HCT116 (cell line): ENCODE measurements around the gene DEGS1.

Experiments used
- ATF3 ChIP-seq: IDR thresholded peaks from 2 replicates; pipeline ENCODE4 v1.6.1; 2012
- CEBPB ChIP-seq: IDR thresholded peaks from 2 replicates; pipeline ENCODE4 v1.6.1; 2012; ENCODE audit warnings: low read depth
- CTCF ChIP-seq, 3 experiments: fragments of 200-600 bp in 1 of 3; sonication (generic) in 1 of 3; IDR thresholded peaks in 2 of 3; conservative IDR thresholded peaks in 1 of 3; 2 replicates each; pipeline ENCODE4 v1.5.1; 2012 to 2017; ENCODE audit warnings: low read depth in 2 of 3, low read length in 2 of 3, antibody characterized with exemption in 1 of 3, borderline replicate concordance in 1 of 3, control low read depth in 1 of 3, mild to moderate bottlenecking in 1 of 3, mixed read lengths in 1 of 3, mixed run types in 1 of 3, moderate library complexity in 1 of 3; ENCODE audit not compliant: insufficient read depth in 1 of 3
- ELF1 ChIP-seq: IDR thresholded peaks from 2 replicates; pipeline ENCODE4 v1.6.1; 2012; ENCODE audit warnings: low read depth, borderline replicate concordance
- EZH2 ChIP-seq: fragments of 200-600 bp; sonication (generic); IDR thresholded peaks from 2 replicates; pipeline ENCODE4 v1.6.1; 2017; ENCODE audit warnings: antibody characterized with exemption, mixed run types
- JUND ChIP-seq: IDR thresholded peaks from 2 replicates; pipeline ENCODE4 v1.6.1; 2012
- MAX ChIP-seq: IDR thresholded peaks from 2 replicates; pipeline ENCODE4 v1.6.1; 2012
- POLR2A ChIP-seq: IDR thresholded peaks from 2 replicates; pipeline ENCODE4 v1.7.0; 2011; ENCODE audit warnings: borderline replicate concordance; ENCODE audit not compliant: insufficient read depth, insufficient read length; ENCODE audit errors: extremely low read depth
- POLR2AphosphoS5 ChIP-seq: IDR thresholded peaks from 2 replicates; pipeline ENCODE4 v1.6.1; 2011; ENCODE audit warnings: mild to moderate bottlenecking, low read depth, low read length, moderate library complexity
- REST ChIP-seq: IDR thresholded peaks from 2 replicates; pipeline ENCODE4 v1.6.1; 2012; ENCODE audit warnings: low read depth
- SP1 ChIP-seq: IDR thresholded peaks from 2 replicates; pipeline ENCODE4 v1.6.1; 2012; ENCODE audit warnings: low read depth
- YY1 ChIP-seq: IDR thresholded peaks from 2 replicates; pipeline ENCODE4 v1.6.1; 2011; ENCODE audit warnings: low read length, low read depth, moderate library complexity, mild to moderate bottlenecking; ENCODE audit not compliant: insufficient replicate concordance; ENCODE audit errors: extremely low read depth
- ZBTB33 ChIP-seq: IDR thresholded peaks from 2 replicates; pipeline ENCODE4 v1.6.1; 2011; ENCODE audit warnings: mild to moderate bottlenecking, low read length, moderate library complexity; ENCODE audit not compliant: insufficient replicate concordance; ENCODE audit errors: extremely low read depth
- ZNF274 ChIP-seq: fragments of 200-500 bp; sonication (Bioruptor generic); IDR thresholded peaks from 2 replicates; pipeline ENCODE4 v1.6.1; 2014; ENCODE audit warnings: mild to moderate bottlenecking, low read depth, low read length, inconsistent platforms

- TF ChIP-seq CEBPB = no peak
- TF ChIP-seq CTCF (IDR thresholded peaks at IDR 0.05 in 2 of 3, conservative IDR thresholded peaks at IDR 0.05 in 1 of 3; ENCODE audit: borderline replicate concordance in 1 of 3, insufficient read depth in 1 of 3, low read depth in 2 of 3, low read length in 2 of 3) = no peak
- no peak for TF ChIP-seq ZBTB33
- no peak for TF ChIP-seq MAX
- TF ChIP-seq SP1 = no peak
- no peak for TF ChIP-seq ELF1
- no peak for TF ChIP-seq POLR2A
- TF ChIP-seq POLR2AphosphoS5 = no peak
- TF ChIP-seq REST = no peak
- no peak for TF ChIP-seq EZH2
- TF ChIP-seq YY1 = no peak
- TF ChIP-seq JUND = no peak
- no peak for TF ChIP-seq ATF3
- no peak for TF ChIP-seq ZNF274
Measured at GRCh38 chr1:224238212-224238611, 55.2 kb downstream of the DEGS1 start.
